ENCODE data around the gene ZNF414.

The ZNF414 gene

GRCh38 chr19:8490395-8490760, 23.6 kb downstream of the ZNF414 start:
- no peak for DNase-seq (ENCODE audit: low read depth in 3 of 3)

- DNase-seq (ENCODE audit: low read depth in 3 of 3): no peak
Measured at GRCh38 chr19:8489561-8490394, 24.2 kb downstream of the ZNF414 start.

- DNase-seq (ENCODE audit: low read depth in 3 of 3): no peak
Measured at GRCh38 chr19:8488365-8488764, 25.6 kb downstream of the ZNF414 start.

- peak; percentile 35 to 69 (median 36) for DNase-seq (ENCODE audit: low read depth in 3 of 3)
Measured at GRCh38 chr19:8487137-8487851, 26.7 kb downstream of the ZNF414 start.

GRCh38 chr19:8486661-8487136, 27.3 kb downstream of the ZNF414 start:
- no peak for DNase-seq (ENCODE audit: low read depth in 3 of 3)

GRCh38 chr19:8485561-8486371, 28.2 kb downstream of the ZNF414 start:
- no peak for DNase-seq (ENCODE audit: low read depth in 3 of 3)

GRCh38 chr19:8484331-8484894, 29.6 kb downstream of the ZNF414 start:
- DNase-seq (ENCODE audit: low read depth in 3 of 3): no peak

GRCh38 chr19:8483165-8483564, 30.8 kb downstream of the ZNF414 start:
- DNase-seq (ENCODE audit: low read depth in 3 of 3): no peak

GRCh38 chr19:8482696-8483095, 31.3 kb downstream of the ZNF414 start:
- no peak for DNase-seq (ENCODE audit: low read depth in 3 of 3)

GRCh38 chr19:8481616-8482015, 32.4 kb downstream of the ZNF414 start:
- no peak for DNase-seq (ENCODE audit: low read depth in 3 of 3)

- no peak for DNase-seq (ENCODE audit: low read depth in 3 of 3)
Measured at GRCh38 chr19:8481201-8481600, 32.8 kb downstream of the ZNF414 start.

GRCh38 chr19:8478598-8478997, 35.4 kb downstream of the ZNF414 start:
- no peak for DNase-seq (ENCODE audit: low read depth in 3 of 3)

- no peak for DNase-seq (ENCODE audit: low read depth in 3 of 3)
Measured at GRCh38 chr19:8477889-8478288, 36.1 kb downstream of the ZNF414 start.

- no peak for DNase-seq (ENCODE audit: low read depth in 3 of 3)
Measured at GRCh38 chr19:8476524-8476923, 37.4 kb downstream of the ZNF414 start.

GRCh38 chr19:8475005-8475404, 39.0 kb downstream of the ZNF414 start:
- DNase-seq (ENCODE audit: low read depth in 3 of 3): no peak

- DNase-seq (ENCODE audit: low read depth in 3 of 3): no peak
Measured at GRCh38 chr19:8473648-8474476, 40.1 kb downstream of the ZNF414 start.

GRCh38 chr19:8469613-8470368, 44.2 kb downstream of the ZNF414 start:
- no peak for DNase-seq (ENCODE audit: low read depth in 3 of 3)

- DNase-seq (ENCODE audit: low read depth in 3 of 3): no peak
Measured at GRCh38 chr19:8468761-8469373, 45.1 kb downstream of the ZNF414 start.

GRCh38 chr19:8468124-8468523, 45.8 kb downstream of the ZNF414 start:
- no peak for DNase-seq (ENCODE audit: low read depth in 3 of 3)

- no peak for DNase-seq (ENCODE audit: low read depth in 3 of 3)
Measured at GRCh38 chr19:8466018-8466417, 47.9 kb downstream of the ZNF414 start.

Measured in stimulated activated CD4-positive, alpha-beta T cell treated with anti-CD3 and anti-CD28 coated beads, TNF-alpha, amount 100 ng/mL, for 48 hours (primary cell).